ENCODE results near the gene FHIT.

FHIT gene

GRCh38 chr3:60136601-60137000 is 1114.7 kb downstream of the FHIT start:
- no peak for DNase-seq

GRCh38 chr3:60135474-60135873 is 1115.8 kb downstream of the FHIT start:
- no peak for DNase-seq

GRCh38 chr3:60133269-60134162 is 1117.7 kb downstream of the FHIT start:
- no peak for DNase-seq

GRCh38 chr3:60131618-60132017 is 1119.6 kb downstream of the FHIT start:
- DNase-seq: no peak

- DNase-seq: no peak
These were observed 1124.5 kb downstream of the FHIT start for GRCh38 chr3:60126511-60127304.

- no peak for DNase-seq
These were observed 1125.6 kb downstream of the FHIT start for GRCh38 chr3:60125686-60126085.

GRCh38 chr3:60120245-60120644 is 1131.0 kb downstream of the FHIT start:
- no peak for DNase-seq

- no peak for DNase-seq
These were observed 1137.1 kb downstream of the FHIT start for GRCh38 chr3:60114191-60114590.

GRCh38 chr3:60107275-60107674 is 1144.0 kb downstream of the FHIT start:
- no peak for DNase-seq

- DNase-seq: no peak
These were observed 1149.1 kb downstream of the FHIT start for GRCh38 chr3:60102154-60102553.

- no peak for DNase-seq
These were observed 1149.6 kb downstream of the FHIT start for GRCh38 chr3:60101621-60102020.

- no peak for DNase-seq
These were observed 1154.8 kb downstream of the FHIT start for GRCh38 chr3:60096403-60096802.

- DNase-seq: no peak
These were observed 1155.3 kb downstream of the FHIT start for GRCh38 chr3:60095930-60096329.

- DNase-seq: no peak
These were observed 1155.7 kb downstream of the FHIT start for GRCh38 chr3:60095516-60095915.

- DNase-seq: no peak
These were observed 1156.8 kb downstream of the FHIT start for GRCh38 chr3:60094392-60094947.

GRCh38 chr3:60090548-60090947 is 1160.7 kb downstream of the FHIT start:
- no peak for DNase-seq

GRCh38 chr3:60086811-60087210 is 1164.4 kb downstream of the FHIT start:
- DNase-seq: no peak

- DNase-seq: no peak
These were observed 1165.6 kb downstream of the FHIT start for GRCh38 chr3:60085649-60086048.

GRCh38 chr3:60081381-60082095 is 1169.7 kb downstream of the FHIT start:
- DNase-seq: no peak

- no peak for DNase-seq
These were observed 1170.6 kb downstream of the FHIT start for GRCh38 chr3:60080648-60081047.

- DNase-seq: peak in 1 of 2 experiments; percentile 13
These were observed 1172.2 kb downstream of the FHIT start for GRCh38 chr3:60079076-60079475.

- DNase-seq: no peak
These were observed 1174.9 kb downstream of the FHIT start for GRCh38 chr3:60076331-60076730.

- no peak for DNase-seq
These were observed 1177.3 kb downstream of the FHIT start for GRCh38 chr3:60073942-60074341.

Measured in NCI-H524 (cell line).